ENCODE measurements around the gene DPF3.

The DPF3 gene

GRCh38 chr14:72611506-72611905, 282.4 kb downstream of the DPF3 start:
- in situ Hi-C loops (cut with MboI; ENCODE audit: low sequenced_read_pairs): no loop called here
- Histone ChIP-seq H3K36me3 (replicated peaks) (no peaks in the 10 kb centered on the region), H3K27me3 (ENCODE audit: low read depth) (no peaks in the 10 kb centered on the region), H3K9me3 (no peaks in the 10 kb centered on the region), H3K4me1 (no peaks in the 10 kb centered on the region), H3K4me3 (no peak overlapping the region)
- DNase-seq (ENCODE audit: low spot score in 2 of 2): no peak

- no peaks in the 10 kb centered on the region for H3K4me1 ChIP-seq
- H3K9me3 ChIP-seq: no peaks in the 10 kb centered on the region
- no peaks in the 10 kb centered on the region for H3K27me3 ChIP-seq (ENCODE audit: low read depth)
- no peak overlapping the region for H3K4me3 ChIP-seq
- no peak for DNase-seq (ENCODE audit: low spot score in 2 of 2)
- in situ Hi-C loops (cut with MboI; ENCODE audit: low sequenced_read_pairs): no loop called here
- H3K36me3 ChIP-seq (replicated peaks): no peaks in the 10 kb centered on the region
These were observed 283.1 kb downstream of the DPF3 start for GRCh38 chr14:72610831-72611200.

- in situ Hi-C loops (cut with MboI; ENCODE audit: low sequenced_read_pairs): no loop called here
- no peaks in the 10 kb centered on the region for H3K9me3 ChIP-seq
These were observed 283.6 kb downstream of the DPF3 start for GRCh38 chr14:72610096-72610830.

GRCh38 chr14:72609205-72609916, 284.5 kb downstream of the DPF3 start:
- in situ Hi-C loops (cut with MboI; ENCODE audit: low sequenced_read_pairs): no loop called here
- H3K4me1 ChIP-seq: no peaks in the 10 kb centered on the region

More at GRCh38 chr14:72610096-72610830, 283.6 kb downstream of the DPF3 start:
- no peaks in the 10 kb centered on the region for H3K4me1 ChIP-seq
- no peaks in the 10 kb centered on the region for H3K27me3 ChIP-seq (ENCODE audit: low read depth)
- no peak overlapping the region for H3K4me3 ChIP-seq
- no peak for DNase-seq (ENCODE audit: low spot score in 2 of 2)
- H3K36me3 ChIP-seq (replicated peaks): no peaks in the 10 kb centered on the region

GRCh38 chr14:72608391-72609204, 285.3 kb downstream of the DPF3 start:
- no peak for DNase-seq (ENCODE audit: low spot score in 2 of 2)
- Histone ChIP-seq H3K9me3 (no peaks in the 10 kb centered on the region), H3K27me3 (ENCODE audit: low read depth) (peaks cover 7% of the 10 kb centered on the region; the same call in 1 of the 2 replicates), H3K4me1 (no peaks in the 10 kb centered on the region), H3K36me3 (replicated peaks) (no peaks in the 10 kb centered on the region), H3K4me3 (no peak overlapping the region)
- in situ Hi-C loops (cut with MboI; ENCODE audit: low sequenced_read_pairs): no loop called here

More at GRCh38 chr14:72609205-72609916, 284.5 kb downstream of the DPF3 start:
- Histone ChIP-seq H3K4me3 (no peak overlapping the region), H3K36me3 (replicated peaks) (no peaks in the 10 kb centered on the region), H3K27me3 (ENCODE audit: low read depth) (no peaks in the 10 kb centered on the region), H3K9me3 (no peaks in the 10 kb centered on the region)
- no peak for DNase-seq (ENCODE audit: low spot score in 2 of 2)

GRCh38 chr14:72607386-72608130, 286.3 kb downstream of the DPF3 start:
- no peaks in the 10 kb centered on the region for H3K9me3 ChIP-seq
- no peaks in the 10 kb centered on the region for H3K4me1 ChIP-seq
- H3K36me3 ChIP-seq (replicated peaks): no peaks in the 10 kb centered on the region
- H3K27me3 ChIP-seq (ENCODE audit: low read depth): peaks cover 10% of the 10 kb centered on the region
- H3K4me3 ChIP-seq: no peak overlapping the region
- in situ Hi-C loops (cut with MboI; ENCODE audit: low sequenced_read_pairs): no loop called here
- DNase-seq (ENCODE audit: low spot score in 2 of 2): no peak

- no peak for DNase-seq (ENCODE audit: low spot score in 2 of 2)
- Histone ChIP-seq H3K4me1 (no peaks in the 10 kb centered on the region), H3K36me3 (replicated peaks) (no peaks in the 10 kb centered on the region), H3K9me3 (no peaks in the 10 kb centered on the region), H3K27me3 (ENCODE audit: low read depth) (peaks cover 15% of the 10 kb centered on the region), H3K4me3 (no peak overlapping the region)
- in situ Hi-C loops (cut with MboI; ENCODE audit: low sequenced_read_pairs): no loop called here
These were observed 287.0 kb downstream of the DPF3 start for GRCh38 chr14:72606879-72607278.

GRCh38 chr14:72605921-72606220, 288.0 kb downstream of the DPF3 start:
- no peaks in the 10 kb centered on the region for H3K36me3 ChIP-seq (replicated peaks)

GRCh38 chr14:72605096-72605920, 288.6 kb downstream of the DPF3 start:
- H3K4me3 ChIP-seq: no peak overlapping the region
- no peaks in the 10 kb centered on the region for H3K9me3 ChIP-seq
- H3K27me3 ChIP-seq (ENCODE audit: low read depth): peaks cover 21% of the 10 kb centered on the region
- H3K36me3 ChIP-seq (replicated peaks): no peaks in the 10 kb centered on the region
- in situ Hi-C loops (cut with MboI; ENCODE audit: low sequenced_read_pairs): no loop called here
- DNase-seq (ENCODE audit: low spot score in 2 of 2): no peak
- H3K4me1 ChIP-seq: no peaks in the 10 kb centered on the region

More at GRCh38 chr14:72605921-72606220, 288.0 kb downstream of the DPF3 start:
- Histone ChIP-seq H3K27me3 (ENCODE audit: low read depth) (peaks cover 21% of the 10 kb centered on the region), H3K9me3 (no peaks in the 10 kb centered on the region), H3K4me1 (no peaks in the 10 kb centered on the region), H3K4me3 (no peak overlapping the region)
- no peak for DNase-seq (ENCODE audit: low spot score in 2 of 2)
- in situ Hi-C loops (cut with MboI; ENCODE audit: low sequenced_read_pairs): no loop called here

- Histone ChIP-seq H3K27me3 (ENCODE audit: low read depth) (peaks cover 21% of the 10 kb centered on the region), H3K4me1 (no peaks in the 10 kb centered on the region), H3K4me3 (no peak overlapping the region), H3K36me3 (replicated peaks) (no peaks in the 10 kb centered on the region), H3K9me3 (no peaks in the 10 kb centered on the region)
- in situ Hi-C loops (cut with MboI; ENCODE audit: low sequenced_read_pairs): no loop called here
- DNase-seq (ENCODE audit: low spot score in 2 of 2): no peak
These were observed 289.8 kb downstream of the DPF3 start for GRCh38 chr14:72604133-72604532.

GRCh38 chr14:72603639-72604038, 290.3 kb downstream of the DPF3 start:
- in situ Hi-C loops (cut with MboI; ENCODE audit: low sequenced_read_pairs): no loop called here
- no peak overlapping the region for H3K4me3 ChIP-seq
- no peaks in the 10 kb centered on the region for H3K9me3 ChIP-seq
- peaks cover 21% of the 10 kb centered on the region for H3K27me3 ChIP-seq (ENCODE audit: low read depth)
- H3K4me1 ChIP-seq: no peaks in the 10 kb centered on the region
- no peak for DNase-seq (ENCODE audit: low spot score in 2 of 2)
- no peaks in the 10 kb centered on the region for H3K36me3 ChIP-seq (replicated peaks)

- H3K36me3 ChIP-seq (replicated peaks): no peaks in the 10 kb centered on the region
- H3K4me3 ChIP-seq: no peak overlapping the region
- H3K4me1 ChIP-seq: no peaks in the 10 kb centered on the region
- H3K27me3 ChIP-seq (ENCODE audit: low read depth): peaks cover 21% of the 10 kb centered on the region
- in situ Hi-C loops (cut with MboI; ENCODE audit: low sequenced_read_pairs): no loop called here
- no peaks in the 10 kb centered on the region for H3K9me3 ChIP-seq
- no peak for DNase-seq (ENCODE audit: low spot score in 2 of 2)
These were observed 293.2 kb downstream of the DPF3 start for GRCh38 chr14:72600551-72601330.

Data from HAP-1 (cell line).